ENCODE results near the gene CNGA2. TPM values are rescaled to one million over a fixed set of nuclear protein-coding genes. Genes with fewer than 3 reads are reported as not detected.

The CNGA2 gene
- total and polyA plus RNA-seq, 4 donors: not detected

DNA sequence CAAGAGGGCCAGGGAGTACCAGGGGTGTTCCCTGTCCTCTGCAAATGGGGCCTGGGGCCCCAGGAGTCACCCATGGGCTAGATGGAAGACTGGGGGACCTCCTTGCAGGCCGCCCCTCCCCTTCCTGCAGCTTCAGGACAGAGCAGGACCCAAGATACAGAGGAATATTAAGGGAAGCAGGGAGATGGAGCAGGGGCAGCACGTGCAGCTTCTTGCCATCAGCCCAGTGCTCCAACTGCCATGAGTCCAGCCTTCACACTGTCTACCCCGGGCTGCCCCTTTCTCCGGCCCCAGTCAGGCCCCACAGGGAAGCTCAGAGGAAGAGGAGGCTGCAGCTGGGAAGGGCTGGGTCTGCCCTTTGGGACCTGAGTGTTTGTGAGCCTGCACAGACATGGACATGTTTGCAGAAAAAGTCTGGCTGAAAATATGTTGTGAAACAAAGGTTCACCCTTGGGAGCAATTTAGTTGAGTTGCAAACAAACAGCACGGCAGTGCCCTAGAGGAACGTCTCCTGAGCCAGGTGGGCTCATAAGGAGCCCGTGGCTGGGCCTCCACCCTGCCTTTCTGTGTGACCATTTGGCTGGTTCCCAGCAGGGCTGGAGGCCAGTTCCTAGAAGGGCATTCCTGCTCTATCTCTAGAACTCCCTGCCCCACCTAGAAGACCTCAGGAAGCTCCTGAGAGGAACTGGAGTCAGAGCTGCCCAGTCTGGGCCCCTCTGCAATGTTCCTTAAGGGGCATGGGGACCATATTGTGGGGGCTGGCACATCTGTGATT, 9.8 kb upstream of the CNGA2 start:
- Histone ChIP-seq H3K27ac (ENCODE audit: low read depth, low read length) (no peak overlapping the region), H3K9me3 (ENCODE audit: control insufficient read depth, insufficient read depth, low read length) (no peaks in the 10 kb centered on the region), H3K36me3 (ENCODE audit: control insufficient read depth, insufficient read depth, low read length) (no peaks in the 10 kb centered on the region), H3K27me3 (ENCODE audit: control insufficient read depth, insufficient read depth, low read length) (peaks cover 5% of the 10 kb centered on the region), H3K4me1 (ENCODE audit: control insufficient read depth, insufficient read depth, low read length) (peaks cover 9% of the 10 kb centered on the region), H3K4me3 (ENCODE audit: low read depth, low read length) (no peak overlapping the region)
- no peak for DNase-seq (ENCODE audit: low read depth in 4 of 6, low spot score in 6 of 6)
- 53% methylated on average over 7 of the region's 7 CpGs for WGBS (ENCODE audit: insufficient coverage)

DNA sequence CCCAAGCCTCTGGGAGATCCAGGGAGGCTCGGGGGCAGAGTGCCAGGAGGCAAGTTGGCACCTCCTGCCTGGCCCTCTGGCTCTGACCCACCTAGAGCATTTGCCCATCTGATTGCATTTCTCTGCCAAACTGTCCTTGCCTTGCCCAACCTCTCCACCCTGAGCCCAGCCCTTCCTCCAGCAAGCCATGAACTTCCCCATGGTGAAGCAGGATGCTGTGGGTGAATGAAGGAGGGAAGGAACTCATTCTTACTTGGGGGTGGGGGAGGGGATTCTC, 9.3 kb upstream of the CNGA2 start:
- Histone ChIP-seq H3K4me1 (ENCODE audit: control insufficient read depth, insufficient read depth, low read length) (peaks cover 9% of the 10 kb centered on the region), H3K4me3 (ENCODE audit: low read depth, low read length) (no peak overlapping the region), H3K36me3 (ENCODE audit: control insufficient read depth, insufficient read depth, low read length) (no peaks in the 10 kb centered on the region), H3K27ac (ENCODE audit: low read depth, low read length) (no peak overlapping the region), H3K27me3 (ENCODE audit: control insufficient read depth, insufficient read depth, low read length) (peaks cover 5% of the 10 kb centered on the region), H3K9me3 (ENCODE audit: control insufficient read depth, insufficient read depth, low read length) (no peaks in the 10 kb centered on the region)
- DNase-seq (ENCODE audit: low read depth in 4 of 6, low spot score in 6 of 6): no peak
- WGBS (ENCODE audit: insufficient coverage): 45% methylated on average over 1 of the region's 1 CpG

DNA sequence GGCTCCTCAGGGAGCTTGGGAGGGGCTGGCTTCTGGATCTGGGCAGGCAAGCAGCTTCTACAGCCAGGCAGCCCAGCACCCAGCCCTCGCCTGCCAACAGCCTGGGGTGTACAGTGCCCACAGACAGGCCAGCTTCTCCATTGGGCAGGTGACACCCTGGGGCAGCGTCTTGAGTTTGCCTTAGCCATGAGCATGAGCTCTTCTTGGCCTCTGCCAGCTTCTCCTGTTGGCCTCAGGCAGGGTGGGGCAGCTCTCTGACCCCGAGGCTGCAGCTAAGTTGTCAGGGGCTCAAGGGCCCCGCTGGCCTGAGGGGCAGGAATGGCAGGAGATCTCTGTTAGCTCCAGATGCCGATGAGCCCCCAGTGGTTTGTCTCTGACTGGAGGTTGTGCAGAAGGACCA, 7.8 kb upstream of the CNGA2 start:
- Histone ChIP-seq H3K27ac (ENCODE audit: low read depth, low read length) (no peak overlapping the region), H3K27me3 (ENCODE audit: control insufficient read depth, insufficient read depth, low read length) (peaks cover 5% of the 10 kb centered on the region), H3K4me1 (ENCODE audit: control insufficient read depth, insufficient read depth, low read length) (peaks cover 9% of the 10 kb centered on the region), H3K9me3 (ENCODE audit: control insufficient read depth, insufficient read depth, low read length) (no peaks in the 10 kb centered on the region), H3K36me3 (ENCODE audit: control insufficient read depth, insufficient read depth, low read length) (no peaks in the 10 kb centered on the region), H3K4me3 (ENCODE audit: low read depth, low read length) (no peak overlapping the region)
- WGBS (ENCODE audit: insufficient coverage): 71% methylated on average over 5 of the region's 5 CpGs
- no peak for DNase-seq (ENCODE audit: low read depth in 4 of 6, low spot score in 6 of 6)

DNA sequence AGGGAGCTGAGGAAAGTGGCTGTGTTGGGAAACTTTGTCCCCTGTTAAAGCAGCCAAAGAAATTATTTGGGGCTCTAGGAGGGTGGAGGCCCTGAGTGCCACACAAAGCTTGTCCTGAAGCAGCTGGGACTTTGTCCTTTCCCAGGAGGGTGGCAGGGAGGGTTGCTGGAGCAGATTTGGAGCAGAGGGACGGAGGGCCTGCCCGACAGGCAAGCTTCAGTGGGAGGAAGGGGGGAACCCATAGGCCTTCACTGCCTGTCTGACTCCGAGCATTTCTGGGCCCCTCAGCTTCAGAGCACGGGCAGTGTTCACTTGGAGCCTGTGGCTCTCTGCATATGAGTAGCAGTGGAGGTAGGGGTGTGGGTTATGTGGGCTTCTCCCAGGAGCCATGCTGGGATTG, 7.2 kb upstream of the CNGA2 start:
- Histone ChIP-seq H3K27me3 (ENCODE audit: control insufficient read depth, insufficient read depth, low read length) (peaks cover 4% of the 10 kb centered on the region), H3K36me3 (ENCODE audit: control insufficient read depth, insufficient read depth, low read length) (no peaks in the 10 kb centered on the region), H3K4me1 (ENCODE audit: control insufficient read depth, insufficient read depth, low read length) (peaks cover 9% of the 10 kb centered on the region), H3K9me3 (ENCODE audit: control insufficient read depth, insufficient read depth, low read length) (no peaks in the 10 kb centered on the region), H3K27ac (ENCODE audit: low read depth, low read length) (no peak overlapping the region), H3K4me3 (ENCODE audit: low read depth, low read length) (no peak overlapping the region)
- no peak for DNase-seq (ENCODE audit: low read depth in 4 of 6, low spot score in 6 of 6)
- 71% methylated on average over 4 of the region's 4 CpGs for WGBS (ENCODE audit: insufficient coverage)

DNA sequence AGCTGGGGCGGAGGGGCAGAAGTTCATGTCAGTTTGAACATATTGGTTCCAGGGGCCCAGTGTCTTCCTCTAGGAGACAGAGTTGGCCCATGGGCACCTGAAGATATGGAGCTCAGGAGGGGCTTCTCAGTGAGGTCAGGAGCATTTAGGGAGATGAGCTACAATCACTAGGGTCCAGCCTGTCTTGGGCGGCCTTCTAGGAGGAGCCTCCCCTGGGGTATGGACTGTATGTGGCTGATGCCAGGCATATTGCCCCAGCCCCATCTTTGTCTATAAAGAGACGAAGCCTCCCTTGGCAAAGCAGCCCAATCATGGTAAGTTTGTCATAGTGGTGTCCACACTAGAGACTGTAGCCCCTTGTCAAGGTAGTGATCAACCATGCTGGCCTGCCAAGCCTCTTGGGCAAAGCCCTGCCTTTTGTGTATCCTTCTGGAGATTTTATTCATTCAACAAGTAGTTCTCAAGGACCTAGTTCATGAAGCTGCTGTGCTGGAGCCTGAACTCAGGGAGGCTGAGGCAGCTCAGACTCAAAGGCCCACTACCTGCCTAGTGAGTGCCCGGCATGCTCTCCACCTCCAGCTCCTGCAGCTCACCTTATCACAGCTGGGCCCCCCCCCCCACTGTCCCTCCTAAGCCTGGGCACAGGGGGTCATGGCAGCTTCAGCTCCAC, 5.4 kb upstream of the CNGA2 start:
- DNase-seq (ENCODE audit: low read depth in 4 of 6, low spot score in 6 of 6): no peak
- WGBS (ENCODE audit: insufficient coverage): 60% methylated on average over 4 of the region's 4 CpGs
- peaks cover 3% of the 10 kb centered on the region for H3K27me3 ChIP-seq (ENCODE audit: control insufficient read depth, insufficient read depth, low read length)

DNA sequence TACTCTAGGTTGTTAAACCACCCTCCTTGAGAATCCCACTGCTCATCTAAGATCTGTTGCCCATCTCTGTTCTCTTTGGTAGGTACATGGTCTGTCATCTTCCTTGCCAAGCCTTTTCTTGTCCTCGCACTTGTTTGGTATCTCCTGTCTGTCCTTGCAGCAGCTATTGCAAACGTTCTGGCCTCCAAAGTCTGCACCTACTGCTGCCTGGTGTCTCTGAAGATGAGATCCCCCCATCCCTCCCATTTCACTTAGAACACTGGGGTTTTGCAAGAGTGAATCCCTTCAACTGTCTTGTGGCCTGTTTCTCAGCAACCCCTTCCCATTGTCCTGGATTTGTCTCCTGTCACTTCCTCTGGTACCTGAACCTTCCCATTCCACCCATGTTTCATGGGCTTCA, 673 bp downstream of the CNGA2 start:
- Histone ChIP-seq H3K27ac (ENCODE audit: low read depth, low read length) (no peak overlapping the region), H3K36me3 (ENCODE audit: control insufficient read depth, insufficient read depth, low read length) (no peaks in the 10 kb centered on the region), H3K9me3 (ENCODE audit: control insufficient read depth, insufficient read depth, low read length) (no peaks in the 10 kb centered on the region), H3K4me1 (ENCODE audit: control insufficient read depth, insufficient read depth, low read length) (no peaks in the 10 kb centered on the region), H3K27me3 (ENCODE audit: control insufficient read depth, insufficient read depth, low read length) (no peaks in the 10 kb centered on the region), H3K4me3 (ENCODE audit: low read depth, low read length) (no peak overlapping the region)
- no peak for DNase-seq (ENCODE audit: low read depth in 4 of 6, low spot score in 6 of 6)
- 52% methylated on average over 2 of the region's 2 CpGs for WGBS (ENCODE audit: insufficient coverage)

More for the DNA sequence above, 5.4 kb upstream of the CNGA2 start:
- H3K4me3 ChIP-seq (ENCODE audit: low read depth, low read length): no peak overlapping the region
- H3K9me3 ChIP-seq (ENCODE audit: control insufficient read depth, insufficient read depth, low read length): no peaks in the 10 kb centered on the region
- H3K36me3 ChIP-seq (ENCODE audit: control insufficient read depth, insufficient read depth, low read length): no peaks in the 10 kb centered on the region
- no peak overlapping the region for H3K27ac ChIP-seq (ENCODE audit: low read depth, low read length)
- H3K4me1 ChIP-seq (ENCODE audit: control insufficient read depth, insufficient read depth, low read length): peaks cover 9% of the 10 kb centered on the region

DNA sequence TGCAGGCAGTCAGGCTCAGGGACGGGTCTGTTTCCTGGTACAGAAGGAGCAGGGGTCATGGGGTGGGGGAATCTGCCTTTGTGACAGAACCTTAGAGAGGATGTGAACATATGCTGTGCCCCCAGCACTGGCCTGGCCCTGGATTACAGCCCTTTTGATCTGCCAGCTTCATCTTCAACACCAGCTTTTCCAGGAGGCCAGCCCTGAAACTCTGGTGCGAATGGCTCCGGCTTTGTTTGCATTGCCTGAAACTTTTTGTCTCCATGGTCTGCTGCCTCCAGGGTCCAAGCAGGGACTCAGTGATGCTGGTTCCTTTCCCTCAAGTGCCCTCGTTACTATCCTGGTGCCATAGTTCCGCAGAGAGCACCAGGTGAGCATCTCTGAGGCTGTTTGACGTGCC, 2.1 kb downstream of the CNGA2 start:
- Histone ChIP-seq H3K9me3 (ENCODE audit: control insufficient read depth, insufficient read depth, low read length) (no peaks in the 10 kb centered on the region), H3K4me3 (ENCODE audit: low read depth, low read length) (no peak overlapping the region), H3K36me3 (ENCODE audit: control insufficient read depth, insufficient read depth, low read length) (no peaks in the 10 kb centered on the region), H3K27me3 (ENCODE audit: control insufficient read depth, insufficient read depth, low read length) (no peaks in the 10 kb centered on the region), H3K27ac (ENCODE audit: low read depth, low read length) (no peak overlapping the region), H3K4me1 (ENCODE audit: control insufficient read depth, insufficient read depth, low read length) (no peaks in the 10 kb centered on the region)
- WGBS (ENCODE audit: insufficient coverage): 60% methylated on average over 6 of the region's 6 CpGs
- DNase-seq (ENCODE audit: low read depth in 4 of 6, low spot score in 6 of 6): no peak

DNA sequence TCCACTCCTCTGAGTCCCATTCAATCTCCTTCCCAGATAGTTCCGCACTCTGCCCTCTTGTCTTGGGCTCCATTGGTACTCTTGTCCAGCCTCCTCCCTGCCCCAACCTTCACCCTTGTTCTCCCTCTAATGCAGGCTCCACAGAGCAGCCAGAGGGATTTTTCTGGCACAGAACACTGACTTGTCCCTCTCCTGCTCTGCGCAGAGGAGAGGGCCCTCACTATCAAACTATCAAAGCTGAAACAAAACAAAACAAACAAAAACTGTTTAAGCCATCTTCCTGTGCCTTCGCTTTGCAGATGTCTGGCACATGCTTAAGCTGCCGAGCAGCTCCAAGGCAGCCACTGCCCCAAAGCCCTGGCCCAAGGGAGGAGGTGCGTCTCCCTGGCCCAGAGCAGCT, 2.9 kb downstream of the CNGA2 start:
- Histone ChIP-seq H3K27me3 (ENCODE audit: control insufficient read depth, insufficient read depth, low read length) (no peaks in the 10 kb centered on the region), H3K4me3 (ENCODE audit: low read depth, low read length) (no peak overlapping the region), H3K9me3 (ENCODE audit: control insufficient read depth, insufficient read depth, low read length) (peaks cover 1% of the 10 kb centered on the region), H3K4me1 (ENCODE audit: control insufficient read depth, insufficient read depth, low read length) (no peaks in the 10 kb centered on the region), H3K36me3 (ENCODE audit: control insufficient read depth, insufficient read depth, low read length) (no peaks in the 10 kb centered on the region), H3K27ac (ENCODE audit: low read depth, low read length) (no peak overlapping the region)
- 61% methylated on average over 4 of the region's 5 CpGs for WGBS (ENCODE audit: insufficient coverage)
- no peak for DNase-seq (ENCODE audit: low read depth in 4 of 6, low spot score in 6 of 6)

DNA sequence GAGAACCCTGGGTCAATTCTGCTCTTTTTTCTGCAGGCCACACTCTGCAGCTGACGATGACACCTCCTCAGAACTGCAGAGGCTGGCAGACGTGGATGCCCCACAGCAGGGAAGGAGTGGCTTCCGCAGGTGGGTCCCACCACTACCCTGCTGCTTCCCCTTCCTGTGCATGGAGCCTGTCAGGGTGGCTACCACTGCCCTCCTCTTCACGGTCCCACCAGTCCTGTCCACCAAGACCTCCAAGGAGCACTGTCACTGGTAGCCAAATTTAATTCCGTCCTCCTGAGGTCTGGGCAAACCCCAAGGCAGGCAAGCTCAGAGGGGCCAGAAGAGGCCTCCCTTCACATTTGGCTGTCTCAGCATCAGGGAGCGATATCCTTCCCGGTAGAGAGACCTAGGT, 4.2 kb downstream of the CNGA2 start:
- Histone ChIP-seq H3K4me3 (ENCODE audit: low read depth, low read length) (no peak overlapping the region), H3K9me3 (ENCODE audit: control insufficient read depth, insufficient read depth, low read length) (peaks cover 1% of the 10 kb centered on the region), H3K27me3 (ENCODE audit: control insufficient read depth, insufficient read depth, low read length) (no peaks in the 10 kb centered on the region), H3K4me1 (ENCODE audit: control insufficient read depth, insufficient read depth, low read length) (no peaks in the 10 kb centered on the region), H3K27ac (ENCODE audit: low read depth, low read length) (no peak overlapping the region), H3K36me3 (ENCODE audit: control insufficient read depth, insufficient read depth, low read length) (no peaks in the 10 kb centered on the region)
- no peak for DNase-seq (ENCODE audit: low read depth in 4 of 6, low spot score in 6 of 6)
- WGBS (ENCODE audit: insufficient coverage): 81% methylated on average over 7 of the region's 7 CpGs

DNA sequence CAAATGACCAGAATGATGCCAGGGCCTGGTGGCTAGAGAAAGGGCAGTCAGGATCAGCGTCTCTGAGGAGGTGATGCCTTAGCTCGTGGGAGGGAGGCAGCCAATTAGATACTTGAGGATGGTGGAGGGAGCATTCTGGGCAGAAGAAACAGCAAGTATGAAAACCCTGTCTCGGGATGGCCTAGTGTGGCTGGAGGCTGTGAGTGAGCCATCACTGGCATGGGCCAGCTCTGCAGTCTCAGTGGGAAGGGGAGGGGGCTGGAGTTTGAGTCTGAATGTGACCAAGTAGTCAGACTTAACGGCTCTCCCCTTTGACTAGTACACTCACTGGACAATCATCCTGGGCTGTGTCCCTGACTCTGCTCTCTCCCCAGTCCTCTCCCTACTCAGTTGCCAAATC, 7.1 kb downstream of the CNGA2 start:
- H3K36me3 ChIP-seq (ENCODE audit: control insufficient read depth, insufficient read depth, low read length): no peaks in the 10 kb centered on the region
- H3K4me3 ChIP-seq (ENCODE audit: low read depth, low read length): no peak overlapping the region
- no peaks in the 10 kb centered on the region for H3K27me3 ChIP-seq (ENCODE audit: control insufficient read depth, insufficient read depth, low read length)
- H3K27ac ChIP-seq (ENCODE audit: low read depth, low read length): no peak overlapping the region
- WGBS (ENCODE audit: insufficient coverage): 59% methylated on average over 3 of the region's 4 CpGs
- peaks cover 1% of the 10 kb centered on the region for H3K9me3 ChIP-seq (ENCODE audit: control insufficient read depth, insufficient read depth, low read length)
- no peaks in the 10 kb centered on the region for H3K4me1 ChIP-seq (ENCODE audit: control insufficient read depth, insufficient read depth, low read length)
- no peak for DNase-seq (ENCODE audit: low read depth in 4 of 6, low spot score in 6 of 6)

All from spinal cord (tissue), 10 donors.